Natural killer cell (primary cell): Measurements from ENCODE around the gene TOPAZ1. TPM values are rescaled to one million over a fixed set of nuclear protein-coding genes. Genes with fewer than 3 reads are reported as not detected.

Experiments used
- ATAC-seq, 3 donors: fragments of 150-1000 bp in 2 of 3; fragments of 200-7000 bp in 1 of 3; cut with Tn5 transposase; 1 replicate in 1 of 3; 2 replicates in 2 of 3; pipeline ENCODE4 v1.10.0; 2021; ENCODE audit warnings: mild to moderate bottlenecking in 2 of 3, moderate library complexity in 2 of 3
- DNase-seq, 2 donors: peaks; one replicate each; pipeline versions ENCODE4 v3.0.0 to v3.0.0-alpha.2; 2013 to 2021; ENCODE audit warnings: mixed read lengths in 1 of 2
- H3K27ac ChIP-seq: one replicate; pipeline ENCODE4 v1.5.1; 2013; ENCODE audit warnings: mild to moderate bottlenecking, low read length
- H3K27me3 ChIP-seq: one replicate; pipeline ENCODE4 v1.6.1; 2013; ENCODE audit warnings: low read length; ENCODE audit not compliant: control insufficient read depth, insufficient read depth
- H3K36me3 ChIP-seq: one replicate; pipeline ENCODE4 v1.6.1; 2013; ENCODE audit warnings: low read length; ENCODE audit not compliant: control insufficient read depth, insufficient read depth
- H3K4me1 ChIP-seq: one replicate; pipeline ENCODE4 v1.6.1; 2013; ENCODE audit warnings: low read length; ENCODE audit not compliant: control insufficient read depth, insufficient read depth
- H3K4me3 ChIP-seq: one replicate; pipeline ENCODE4 v1.5.1; 2013; ENCODE audit warnings: low read length
- H3K9me3 ChIP-seq: one replicate; pipeline ENCODE4 v1.6.1; 2013; ENCODE audit warnings: low read length; ENCODE audit not compliant: control insufficient read depth, insufficient read depth
- H3K27ac Mint-ChIP-seq, 2 donors: one replicate each; pipeline ENCODE4 v1.8.0; 2022; ENCODE audit warnings: mild to moderate bottlenecking in 2 of 2, mixed read lengths in 2 of 2, moderate library complexity in 1 of 2
- H3K27me3 Mint-ChIP-seq, 2 donors: one replicate each; pipeline ENCODE4 v1.8.0; 2022; ENCODE audit warnings: low read depth in 2 of 2, mixed read lengths in 2 of 2
- H3K36me3 Mint-ChIP-seq: one replicate; pipeline ENCODE4 v1.8.0; 2022; ENCODE audit warnings: mixed read lengths
- H3K4me1 Mint-ChIP-seq, 2 donors: one replicate each; pipeline ENCODE4 v1.8.0; 2022; ENCODE audit warnings: mixed read lengths in 2 of 2
- H3K4me3 Mint-ChIP-seq: one replicate; pipeline ENCODE4 v1.8.0; 2022; ENCODE audit warnings: mild to moderate bottlenecking, moderate library complexity, mixed read lengths
- H3K9me3 Mint-ChIP-seq, 2 donors: one replicate each; pipeline ENCODE4 v1.8.0; 2022; ENCODE audit warnings: mixed read lengths in 2 of 2
- WGBS: methylation state at CpG from one replicate; pipeline ENCODE4 v1.1.7; 2013; ENCODE audit warnings: missing lambda C conversion rate; ENCODE audit not compliant: insufficient coverage; 5-methylcytosine and 5-hydroxymethylcytosine counted together
- intact Hi-C: fragments of 100-400 bp; cut with micrococcal nuclease; formaldehyde crosslinking; loops from one replicate; pipeline ENCODE4 v1.14.2; 2022
- total RNA-seq, 4 donors: library from RNA; stranded (reverse); fragments of 120-200 nt in 1 of 4; gene quantifications; one replicate each; pipeline versions ENCODE4 v1.2.3 to v1.2.4, GENCODE V29; 2013 to 2022
- TF ChIP-seq, protein P1 (sequence below): fragments of 200-600 bp; IDR thresholded peaks from one replicate; pipeline ENCODE4 v1.8.0; 2022; ENCODE audit warnings: antibody characterized with exemption

The TOPAZ1 gene
- total RNA-seq, 3 donors from 2014 or later (not counting 1 experiment from before 2014, with no cell fraction given), result not detected

GRCh38 chr3:44259404-44259803 is 17.7 kb downstream of the TOPAZ1 start:
- ATAC-seq (no peak), DNase-seq (no peak)
- H3K4me3 ChIP-seq, result no peak overlapping the region
- intact Hi-C loops, result no loop called here
- H3K36me3 ChIP-seq, result no peaks in the 10 kb centered on the region
- no peak overlapping the region for H3K27ac ChIP-seq
- no CpG with 5 or more reads among the region's 1 CpG for WGBS
- no peaks in the 10 kb centered on the region for H3K4me1 ChIP-seq
- Mint-ChIP-seq H3K36me3 (no peaks in the 10 kb centered on the region), H3K9me3 (no peaks in the 10 kb centered on the region), H3K27me3 (peaks cover 9 to 40% of the 10 kb centered on the region in 2 donors), H3K4me3 (no peak overlapping the region), H3K4me1 (no peaks in the 10 kb centered on the region), H3K27ac (no peak overlapping the region)
- TF ChIP-seq, protein P1, sequence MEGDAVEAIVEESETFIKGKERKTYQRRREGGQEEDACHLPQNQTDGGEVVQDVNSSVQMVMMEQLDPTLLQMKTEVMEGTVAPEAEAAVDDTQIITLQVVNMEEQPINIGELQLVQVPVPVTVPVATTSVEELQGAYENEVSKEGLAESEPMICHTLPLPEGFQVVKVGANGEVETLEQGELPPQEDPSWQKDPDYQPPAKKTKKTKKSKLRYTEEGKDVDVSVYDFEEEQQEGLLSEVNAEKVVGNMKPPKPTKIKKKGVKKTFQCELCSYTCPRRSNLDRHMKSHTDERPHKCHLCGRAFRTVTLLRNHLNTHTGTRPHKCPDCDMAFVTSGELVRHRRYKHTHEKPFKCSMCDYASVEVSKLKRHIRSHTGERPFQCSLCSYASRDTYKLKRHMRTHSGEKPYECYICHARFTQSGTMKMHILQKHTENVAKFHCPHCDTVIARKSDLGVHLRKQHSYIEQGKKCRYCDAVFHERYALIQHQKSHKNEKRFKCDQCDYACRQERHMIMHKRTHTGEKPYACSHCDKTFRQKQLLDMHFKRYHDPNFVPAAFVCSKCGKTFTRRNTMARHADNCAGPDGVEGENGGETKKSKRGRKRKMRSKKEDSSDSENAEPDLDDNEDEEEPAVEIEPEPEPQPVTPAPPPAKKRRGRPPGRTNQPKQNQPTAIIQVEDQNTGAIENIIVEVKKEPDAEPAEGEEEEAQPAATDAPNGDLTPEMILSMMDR, result no peak
- H3K9me3 ChIP-seq, result no peaks in the 10 kb centered on the region
- peaks cover 4% of the 10 kb centered on the region for H3K27me3 ChIP-seq

- ATAC-seq (no peak), DNase-seq (no peak)
- no peak overlapping the region for H3K4me3 ChIP-seq
- H3K4me3 Mint-ChIP-seq, result no peak overlapping the region
- H3K4me1 ChIP-seq, result no peaks in the 10 kb centered on the region
- no peak overlapping the region for H3K27ac Mint-ChIP-seq
- peaks cover 9 to 37% of the 10 kb centered on the region in 2 donors for H3K27me3 Mint-ChIP-seq
- no peak overlapping the region for H3K27ac ChIP-seq
- no peaks in the 10 kb centered on the region for H3K9me3 Mint-ChIP-seq
- TF ChIP-seq, protein P1, result no peak
- H3K36me3 ChIP-seq, result no peaks in the 10 kb centered on the region
- H3K4me1 Mint-ChIP-seq, result peaks cover 7 to 8% of the 10 kb centered on the region in 2 donors
- peaks cover 4% of the 10 kb centered on the region for H3K27me3 ChIP-seq
- no peaks in the 10 kb centered on the region for H3K36me3 Mint-ChIP-seq
- intact Hi-C loops, result no loop called here
- WGBS, result no CpG with 5 or more reads among the region's 1 CpG
- no peaks in the 10 kb centered on the region for H3K9me3 ChIP-seq
Observed at GRCh38 chr3:44264146-44264545, 22.5 kb downstream of the TOPAZ1 start.

DNA sequence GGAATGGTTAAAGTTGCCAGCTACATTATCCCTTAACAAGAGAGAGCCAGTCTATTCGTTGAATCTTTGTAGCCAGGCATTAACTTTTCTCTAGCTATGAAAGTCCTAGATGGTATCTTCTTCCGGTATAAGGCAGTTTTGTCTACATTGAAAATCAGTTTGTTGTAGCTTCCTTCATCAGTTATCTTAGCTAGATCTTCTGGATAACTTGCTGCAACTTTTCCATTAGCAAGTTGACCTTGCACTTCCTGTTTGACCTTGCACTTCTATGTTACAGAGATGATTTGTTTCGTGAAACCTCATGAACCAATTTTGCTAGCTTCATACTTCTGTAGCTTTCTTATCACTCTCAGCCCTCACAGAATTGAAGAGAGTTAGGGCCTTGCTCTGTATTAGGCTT is 24.1 kb downstream of the TOPAZ1 start:
- Histone ChIP-seq H3K4me3 (no peak overlapping the region), H3K9me3 (no peaks in the 10 kb centered on the region), H3K4me1 (no peaks in the 10 kb centered on the region), H3K27me3 (peaks cover 4% of the 10 kb centered on the region), H3K27ac (no peak overlapping the region), H3K36me3 (no peaks in the 10 kb centered on the region)
- ATAC-seq (no peak), DNase-seq (no peak)
- Mint-ChIP-seq H3K9me3 (no peaks in the 10 kb centered on the region), H3K4me1 (peaks cover 7 to 8% of the 10 kb centered on the region in 2 donors), H3K27me3 (peaks cover 5 to 27% of the 10 kb centered on the region in 2 donors), H3K4me3 (no peak overlapping the region), H3K27ac (no peak overlapping the region), H3K36me3 (no peaks in the 10 kb centered on the region)
- TF ChIP-seq, protein P1, result no peak
- WGBS, result 92% methylated on average over 2 of the region's 3 CpGs
- intact Hi-C loops, result no loop called here

GRCh38 chr3:44272191-44272590 is 30.5 kb downstream of the TOPAZ1 start:
- Histone ChIP-seq H3K27ac (no peak overlapping the region), H3K4me1 (no peaks in the 10 kb centered on the region), H3K36me3 (no peaks in the 10 kb centered on the region), H3K27me3 (no peaks in the 10 kb centered on the region), H3K4me3 (no peak overlapping the region), H3K9me3 (no peaks in the 10 kb centered on the region)
- Mint-ChIP-seq H3K9me3 (peaks cover 0 to 2% of the 10 kb centered on the region in 2 donors), H3K4me1 (no peaks in the 10 kb centered on the region), H3K36me3 (no peaks in the 10 kb centered on the region), H3K27ac (no peak overlapping the region), H3K27me3 (peaks cover 7 to 29% of the 10 kb centered on the region in 2 donors), H3K4me3 (no peak overlapping the region)
- DNase-seq (no peak), ATAC-seq (no peak)
- intact Hi-C loops, result no loop called here
- TF ChIP-seq, protein P1, result no peak
- 70% methylated on average over 1 of the region's 2 CpGs for WGBS
